Skin of body (tissue), 2 donors: ENCODE results near the gene CYP1A2. TPM values are rescaled to one million over a fixed set of nuclear protein-coding genes. Genes with fewer than 3 reads are reported as not detected.
A peak's percentile ranks its signal among the peaks of the same experiment; 100 is the strongest.
"Not testable (repeated sequence)": the region's sequence is repeated elsewhere in the genome, so short reads cannot be mapped to it uniquely, and the experiment has no call there.

Source experiments
- DNase-seq: peaks from one replicate; lab custom pipeline; 2025; lab: John Stamatoyannopoulos, UW
- total RNA-seq: library from RNA; depleted of rRNA; stranded (reverse); fragments of >200 nt; gene quantifications from one replicate; pipeline ENCODE4 v1.2.3, GENCODE V29; 2014

Gene CYP1A2
- total RNA-seq = 0.10 TPM

GRCh38 chr15:74748322-74748946 lies at the start of gene CYP1A2:
CYP1A2 (plus strand) TSS chr15:74748845; CDS start chr15:74749739, 894 bp downstream.
- no peak for DNase-seq

- no peak for DNase-seq
Observed at GRCh38 chr15:74709011-74709410, 39.6 kb upstream of the CYP1A2 start.

GRCh38 chr15:74709892-74710291 lies 38.8 kb upstream of the CYP1A2 start:
- DNase-seq = no peak

GRCh38 chr15:74710319-74711094 lies 38.1 kb upstream of the CYP1A2 start:
- no peak for DNase-seq

- DNase-seq = no peak
Observed at GRCh38 chr15:74712311-74712710, 36.3 kb upstream of the CYP1A2 start.

- no peak for DNase-seq
Observed at GRCh38 chr15:74716651-74717050, 32.0 kb upstream of the CYP1A2 start.

- DNase-seq = no peak
Observed at GRCh38 chr15:74722591-74722990, 26.1 kb upstream of the CYP1A2 start.

- DNase-seq = no peak
Observed at GRCh38 chr15:74723187-74723586, 25.5 kb upstream of the CYP1A2 start.

- DNase-seq = peak; percentile 8
Observed at GRCh38 chr15:74723754-74724334, 24.8 kb upstream of the CYP1A2 start.

GRCh38 chr15:74724570-74725224 lies 23.9 kb upstream of the CYP1A2 start:
- no peak for DNase-seq

- no peak for DNase-seq
Observed at GRCh38 chr15:74725225-74725774, 23.3 kb upstream of the CYP1A2 start, which contains the start of gene CYP1A1. CYP1A1 (minus strand) TSS chr15:74725528; CDS start chr15:74723097, 2,431 bp downstream.

- no peak for DNase-seq
Observed at GRCh38 chr15:74725845-74726773, 22.5 kb upstream of the CYP1A2 start.

GRCh38 chr15:74726774-74727164 lies 21.9 kb upstream of the CYP1A2 start:
- no peak for DNase-seq

- no peak for DNase-seq
Observed at GRCh38 chr15:74727727-74728126, 20.9 kb upstream of the CYP1A2 start.

- not testable (repeated sequence) for DNase-seq
Observed at GRCh38 chr15:74728699-74729098, 19.9 kb upstream of the CYP1A2 start.

- DNase-seq = not testable (repeated sequence)
Observed at GRCh38 chr15:74729372-74729771, 19.3 kb upstream of the CYP1A2 start.

GRCh38 chr15:74730619-74731316 lies 17.9 kb upstream of the CYP1A2 start:
- DNase-seq = no peak

- DNase-seq = no peak
Observed at GRCh38 chr15:74732846-74733245, 15.8 kb upstream of the CYP1A2 start.

- DNase-seq = no peak
Observed at GRCh38 chr15:74733269-74733668, 15.4 kb upstream of the CYP1A2 start.

GRCh38 chr15:74735305-74735704 lies 13.3 kb upstream of the CYP1A2 start:
- no peak for DNase-seq
